GM18499 (cell line): ENCODE results near the gene GUF1.
"Not testable (repeated sequence)": the region's sequence is repeated elsewhere in the genome, so short reads cannot be mapped to it uniquely, and the experiment has no call there.

ENCODE experiments used
- ATAC-seq: cut with Tn5 transposase; IDR thresholded peaks from one replicate; pipeline ENCODE4 v1.9.1; 2021; ENCODE audit warnings: moderate number of reproducible peaks; ENCODE audit not compliant: insufficient read depth, unreplicated experiment

GUF1 gene

GRCh38 chr4:44701037-44701436, 22.8 kb downstream of the GUF1 start:
- ATAC-seq: no peak

- ATAC-seq: no peak
These were observed 26.5 kb downstream of the GUF1 start for GRCh38 chr4:44704673-44705072.

- ATAC-seq: no peak
These were observed 34.9 kb downstream of the GUF1 start for GRCh38 chr4:44713125-44713524.

- ATAC-seq: no peak
These were observed 38.4 kb downstream of the GUF1 start for GRCh38 chr4:44716597-44716996.

GRCh38 chr4:44720371-44720770, 42.2 kb downstream of the GUF1 start:
- no peak for ATAC-seq

- no peak for ATAC-seq
These were observed 43.8 kb downstream of the GUF1 start for GRCh38 chr4:44722001-44722400.

GRCh38 chr4:44725166-44725565, 46.9 kb downstream of the GUF1 start:
- ATAC-seq: no peak

GRCh38 chr4:44725726-44726037, 47.5 kb downstream of the GUF1 start:
- ATAC-seq: no peak

- ATAC-seq: peak; percentile 71
These were observed 48.0 kb downstream of the GUF1 start, which contains the start of gene GNPDA2 for GRCh38 chr4:44726038-44726871. GNPDA2 (minus strand) TSS chr4:44726556; CDS start chr4:44722207, 4,349 bp downstream.

GRCh38 chr4:44727471-44727870, 49.3 kb downstream of the GUF1 start:
- no peak for ATAC-seq

GRCh38 chr4:44728694-44729093, 50.5 kb downstream of the GUF1 start:
- not testable (repeated sequence) for ATAC-seq

- ATAC-seq: no peak
These were observed 58.7 kb downstream of the GUF1 start for GRCh38 chr4:44736900-44737299.

GRCh38 chr4:44738615-44739014, 60.4 kb downstream of the GUF1 start:
- no peak for ATAC-seq

GRCh38 chr4:44740201-44740600, 62.0 kb downstream of the GUF1 start:
- no peak for ATAC-seq
